A673 (cell line): Measurements from ENCODE around the gene PRSS22. TPM values are rescaled to one million over a fixed set of nuclear protein-coding genes. Genes with fewer than 3 reads are reported as not detected.

Source experiments
- BruUV-seq: library from RNA; stranded (reverse); fragments of 400-500 nt; replicated peaks from 2 replicates; lab custom pipeline; 2021; lab: Mats Ljungman, UMichigan
- CTCF ChIA-PET: fragments of 300-600 bp; sonication (Branson Sonifier 250); formaldehyde crosslinking; loops from one replicate; lab custom pipeline; 2022; ENCODE audit warnings: antibody characterized with exemption; lab: Charles Lee
- POLR2A ChIA-PET: fragments of 300-600 bp; sonication (Branson Sonifier 250); formaldehyde crosslinking; loops from one replicate; lab custom pipeline; 2022; ENCODE audit warnings: antibody characterized with exemption; ENCODE audit not compliant: low non-redundant PET; lab: Charles Lee
- DNase-seq: peaks from one replicate; pipeline ENCODE4 v3.0.0-alpha.2; 2015; ENCODE audit warnings: low spot score
- H3K27ac ChIP-seq: fragments of 200-600 bp; sonication (generic); 2 replicates; pipeline ENCODE4 v1.5.1; 2016; ENCODE audit warnings: mixed run types, low read depth, mild to moderate bottlenecking, mixed read lengths, antibody characterized with exemption, low read length; ENCODE audit not compliant: poor library complexity, severe bottlenecking
- H3K27me3 ChIP-seq: fragments of 200-600 bp; sonication (generic); replicated peaks from 2 replicates; pipeline ENCODE4 v1.6.1; 2017; ENCODE audit warnings: mixed run types, low read depth, mild to moderate bottlenecking, mixed read lengths, antibody characterized with exemption, low read length; ENCODE audit not compliant: insufficient read depth, poor library complexity
- H3K36me3 ChIP-seq: fragments of 200-600 bp; sonication (generic); 2 replicates; pipeline ENCODE4 v1.6.1; 2016; ENCODE audit warnings: mixed run types, mild to moderate bottlenecking, mixed read lengths, antibody characterized with exemption, low read length; ENCODE audit not compliant: insufficient read depth, poor library complexity, severe bottlenecking
- H3K4me1 ChIP-seq: fragments of 200-600 bp; sonication (generic); 2 replicates; pipeline ENCODE4 v1.6.1; 2017; ENCODE audit warnings: mixed run types, mild to moderate bottlenecking, mixed read lengths, antibody characterized with exemption, low read length; ENCODE audit not compliant: insufficient read depth, poor library complexity, severe bottlenecking
- H3K4me3 ChIP-seq: fragments of 200-600 bp; sonication (generic); 2 replicates; pipeline ENCODE4 v1.5.1; 2016; ENCODE audit warnings: low read depth, mixed run types, mild to moderate bottlenecking, mixed read lengths, low read length; ENCODE audit not compliant: poor library complexity, severe bottlenecking
- H3K9me3 ChIP-seq: fragments of 200-600 bp; sonication (generic); 2 replicates; pipeline ENCODE4 v1.6.1; 2016; ENCODE audit warnings: mixed run types, low read depth, mild to moderate bottlenecking, mixed read lengths, antibody characterized with exemption, low read length; ENCODE audit not compliant: poor library complexity, severe bottlenecking
- EZH2 ChIP-seq: fragments of 200-600 bp; sonication (generic); IDR thresholded peaks from 2 replicates; pipeline ENCODE4 v1.6.1; 2017; ENCODE audit warnings: borderline replicate concordance, low read depth, mild to moderate bottlenecking, mixed read lengths, antibody characterized with exemption, low read length; ENCODE audit not compliant: poor library complexity, severe bottlenecking
- intact Hi-C: fragments of 100-400 bp; cut with micrococcal nuclease; formaldehyde crosslinking; loops from one replicate; pipeline ENCODE4 v1.10.0; 2022; ENCODE audit not compliant: unreplicated experiment
- total RNA-seq: library from RNA; stranded (reverse); gene quantifications from 2 replicates; pipeline ENCODE4 v1.2.3, GENCODE V29; 2021
- TF ChIP-seq, protein P1 (sequence below): fragments of 300-800, 200-600 bp; sonication (generic); conservative IDR thresholded peaks from 2 replicates; pipeline ENCODE4 v1.5.1; 2017; ENCODE audit warnings: low read depth, mild to moderate bottlenecking, antibody characterized with exemption, low read length, moderate library complexity, mixed read lengths

PRSS22 gene
- total RNA-seq, 1 experiment from 2014 or later, result not detected

DNA sequence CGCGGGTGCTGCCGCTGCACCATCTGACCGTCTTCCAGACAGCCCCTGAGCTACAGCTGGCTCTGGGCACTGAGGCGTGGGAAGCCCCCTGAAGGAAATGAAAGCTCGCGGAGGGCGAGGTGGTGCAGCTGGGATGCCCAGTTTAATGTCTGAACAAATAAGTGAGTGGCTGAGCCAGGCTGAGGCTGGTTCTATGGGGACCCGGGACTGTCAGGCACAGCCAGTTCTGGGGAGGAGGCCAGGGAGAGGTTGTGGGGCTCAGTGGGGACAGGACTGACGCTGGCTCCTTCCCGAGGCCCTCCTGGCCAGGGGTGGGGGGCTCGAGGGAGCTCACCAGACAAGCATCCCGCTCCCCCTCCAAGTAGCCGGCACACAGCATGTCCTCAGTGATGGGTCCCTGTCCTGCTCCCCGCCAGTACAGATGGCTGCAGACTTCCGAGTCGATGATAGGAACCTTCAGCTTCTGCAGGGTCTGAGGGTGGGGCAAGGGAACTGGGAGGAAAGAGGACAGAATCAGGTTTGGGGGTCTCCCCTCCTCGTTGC is 4.4 kb downstream of the PRSS22 start:
- BruUV-seq, result no TSS peak
- POLR2A ChIA-PET, result no interaction called here
- CTCF ChIA-PET, result no interaction called here

DNA sequence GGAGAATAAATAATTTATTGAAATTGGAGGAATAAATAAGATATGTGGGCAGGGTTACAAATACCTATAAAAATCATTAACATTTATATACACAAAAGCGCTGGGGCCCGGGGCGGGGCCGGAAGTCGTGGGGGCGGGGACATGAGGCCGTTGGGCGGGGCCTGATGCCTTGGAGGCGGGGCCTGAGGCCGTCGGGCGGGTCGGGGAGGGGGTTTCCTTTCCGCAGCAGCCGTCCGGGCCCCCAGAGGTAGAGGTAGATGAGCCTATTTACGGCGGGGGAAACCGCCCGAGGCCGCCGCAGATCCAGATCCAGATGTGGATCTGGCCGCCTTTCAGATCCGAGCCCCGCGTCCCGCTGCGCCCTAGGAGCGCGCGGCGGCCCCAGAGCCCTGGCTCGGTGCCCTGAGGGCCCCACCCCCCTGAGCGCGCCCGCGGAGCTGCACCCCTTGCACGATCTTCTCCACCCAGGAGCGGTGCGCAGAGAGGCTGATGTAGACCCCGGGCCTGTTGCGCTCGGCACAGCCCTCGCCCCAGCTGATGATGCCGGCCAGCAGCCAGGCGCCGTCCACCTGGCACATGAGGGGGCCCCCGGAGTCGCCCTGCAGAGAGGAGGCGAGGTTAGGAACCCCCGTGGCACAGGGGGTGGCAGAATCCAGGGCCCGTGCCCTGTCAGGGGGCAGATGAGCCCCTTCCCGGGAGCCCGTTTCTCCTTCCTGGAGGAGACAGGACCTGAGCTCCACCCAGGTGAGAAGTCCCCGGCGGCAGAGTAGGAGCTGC is 5.1 kb downstream of the PRSS22 start:
- ChIA-PET POLR2A (no interaction called here), CTCF (no interaction called here)
- no peak for DNase-seq
- no peaks in the 10 kb centered on the region for H3K4me1 ChIP-seq
- TF ChIP-seq, protein P1, sequence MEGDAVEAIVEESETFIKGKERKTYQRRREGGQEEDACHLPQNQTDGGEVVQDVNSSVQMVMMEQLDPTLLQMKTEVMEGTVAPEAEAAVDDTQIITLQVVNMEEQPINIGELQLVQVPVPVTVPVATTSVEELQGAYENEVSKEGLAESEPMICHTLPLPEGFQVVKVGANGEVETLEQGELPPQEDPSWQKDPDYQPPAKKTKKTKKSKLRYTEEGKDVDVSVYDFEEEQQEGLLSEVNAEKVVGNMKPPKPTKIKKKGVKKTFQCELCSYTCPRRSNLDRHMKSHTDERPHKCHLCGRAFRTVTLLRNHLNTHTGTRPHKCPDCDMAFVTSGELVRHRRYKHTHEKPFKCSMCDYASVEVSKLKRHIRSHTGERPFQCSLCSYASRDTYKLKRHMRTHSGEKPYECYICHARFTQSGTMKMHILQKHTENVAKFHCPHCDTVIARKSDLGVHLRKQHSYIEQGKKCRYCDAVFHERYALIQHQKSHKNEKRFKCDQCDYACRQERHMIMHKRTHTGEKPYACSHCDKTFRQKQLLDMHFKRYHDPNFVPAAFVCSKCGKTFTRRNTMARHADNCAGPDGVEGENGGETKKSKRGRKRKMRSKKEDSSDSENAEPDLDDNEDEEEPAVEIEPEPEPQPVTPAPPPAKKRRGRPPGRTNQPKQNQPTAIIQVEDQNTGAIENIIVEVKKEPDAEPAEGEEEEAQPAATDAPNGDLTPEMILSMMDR, result no peak
- no peak for TF ChIP-seq EZH2
- peaks cover 7% of the 10 kb centered on the region for H3K27me3 ChIP-seq
- H3K9me3 ChIP-seq, result no peaks in the 10 kb centered on the region
- BruUV-seq, result no TSS peak
- H3K4me3 ChIP-seq, result no peak overlapping the region
- intact Hi-C loops, result no loop called here
- H3K27ac ChIP-seq, result no peak overlapping the region
- H3K36me3 ChIP-seq, result no peaks in the 10 kb centered on the region

More for the DNA sequence above, 4.4 kb downstream of the PRSS22 start:
- no peak for TF ChIP-seq EZH2
- TF ChIP-seq, protein P1, result no peak
- H3K36me3 ChIP-seq, result no peaks in the 10 kb centered on the region
- intact Hi-C loops, result no loop called here
- no peaks in the 10 kb centered on the region for H3K4me1 ChIP-seq
- DNase-seq, result no peak
- H3K9me3 ChIP-seq, result no peaks in the 10 kb centered on the region
- H3K27me3 ChIP-seq, result peaks cover 14% of the 10 kb centered on the region
- no peak overlapping the region for H3K27ac ChIP-seq
- H3K4me3 ChIP-seq, result no peak overlapping the region

DNA sequence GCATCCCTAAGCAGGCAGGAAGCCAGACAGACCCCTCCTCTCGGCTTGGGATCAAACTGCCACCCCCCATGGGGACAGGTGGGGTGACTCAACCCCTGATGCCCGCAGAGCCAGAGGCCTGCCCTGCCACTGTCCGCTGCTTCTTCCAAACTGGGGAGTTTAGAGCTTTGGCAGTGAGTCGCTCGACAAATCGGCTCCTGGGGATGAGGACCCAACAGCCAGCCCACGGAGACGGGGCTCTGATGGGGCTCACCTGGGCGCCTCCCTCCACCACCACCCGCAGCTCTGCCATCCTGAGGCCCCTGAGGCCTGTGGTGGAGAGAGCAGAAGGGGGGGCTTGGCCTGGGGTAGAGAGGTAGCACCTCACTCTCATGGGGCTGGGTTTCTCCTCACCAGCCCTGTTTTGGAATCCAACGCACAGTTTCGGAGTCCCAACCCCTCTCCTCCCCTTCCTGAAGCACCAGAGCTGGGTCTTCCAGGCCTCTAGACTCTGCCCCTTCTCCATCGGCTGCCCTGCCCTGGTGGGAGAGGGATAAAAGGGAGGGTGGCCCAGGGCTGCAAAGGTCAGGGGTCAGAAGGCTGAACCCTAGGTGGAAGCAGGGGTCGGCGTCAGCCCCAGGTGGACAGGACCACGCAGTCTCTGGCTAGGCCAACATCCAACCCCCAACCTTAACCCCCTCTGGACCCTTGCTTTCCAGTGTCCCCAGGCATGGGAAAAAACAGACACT is 5.8 kb downstream of the PRSS22 start:
- intact Hi-C loops, result no loop called here
- H3K4me1 ChIP-seq, result no peaks in the 10 kb centered on the region
- H3K36me3 ChIP-seq, result no peaks in the 10 kb centered on the region
- ChIA-PET POLR2A (no interaction called here), CTCF (no interaction called here)
- TF ChIP-seq, protein P1, result no peak
- no peak for TF ChIP-seq EZH2
- H3K9me3 ChIP-seq, result no peaks in the 10 kb centered on the region
- H3K4me3 ChIP-seq, result no peak overlapping the region
- no TSS peak for BruUV-seq
- no peak for DNase-seq
- H3K27me3 ChIP-seq, result no peaks in the 10 kb centered on the region
- no peak overlapping the region for H3K27ac ChIP-seq
